HCT116 (cell line): ENCODE measurements around the gene ACACA. TPM values are rescaled to one million over a fixed set of nuclear protein-coding genes. Genes with fewer than 3 reads are reported as not detected.
A peak's percentile ranks its signal among the peaks of the same experiment; 100 is the strongest.

ENCODE experiments used
- ATAC-seq: fragments of 200-7000 bp; cut with Tn5 transposase; 2 replicates; pipeline ENCODE4 v1.9.1; 2020; ENCODE audit warnings: mild to moderate bottlenecking, moderate library complexity
- BruUV-seq: library from RNA; stranded (reverse); fragments of 400-500 nt; replicated peaks from 2 replicates; lab custom pipeline; 2021; lab: Mats Ljungman, UMichigan
- CTCF ChIA-PET: fragments of 300-600 bp; sonication (Branson Sonifier 250); formaldehyde crosslinking; loops from one replicate; lab custom pipeline; 2021; ENCODE audit warnings: antibody characterized with exemption; lab: Charles Lee
- POLR2A ChIA-PET: fragments of 300-600, 350-600 bp; sonication (Branson Sonifier 250); formaldehyde crosslinking; loops from one replicate; lab custom pipeline; 2021; ENCODE audit warnings: antibody characterized with exemption; lab: Charles Lee
- RAD21 ChIA-PET, 2 experiments: fragments of 300-600 bp; sonication (Branson Sonifier 250); formaldehyde crosslinking; loops; one replicate each; lab custom pipeline; 2023; ENCODE audit warnings: low total read pairs in 2 of 2; ENCODE audit not compliant: uncharacterized antibody in 2 of 2, unreplicated experiment in 2 of 2, low non-redundant PET in 1 of 2; lab: Charles Lee
- DNase-seq: peaks from one replicate; pipeline ENCODE4 v3.0.0-alpha.2; 2010; ENCODE audit warnings: low read depth, low spot score
- H2AFZ ChIP-seq: fragments of 200-600 bp; shearing (Covaris generic), sonication (generic); 2 replicates; pipeline ENCODE4 v1.6.1; 2017; ENCODE audit warnings: low read depth, mixed run types, mixed read lengths, antibody characterized with exemption, low read length; ENCODE audit not compliant: poor library complexity, severe bottlenecking
- H3K27ac ChIP-seq: 2 replicates; pipeline ENCODE4 v1.5.1; 2012; ENCODE audit warnings: low read depth, low read length
- H3K27me3 ChIP-seq: fragments of 200-600 bp; sonication (generic); 2 replicates; pipeline ENCODE4 v1.6.1; 2016; ENCODE audit warnings: mixed run types, low read length, mixed read lengths; ENCODE audit not compliant: insufficient read depth
- H3K36me3 ChIP-seq, 2 experiments: fragments of 200-500 bp in 1 of 2; fragments of 200-600 bp in 1 of 2; sonication (Bioruptor generic) in 1 of 2; sonication (generic) in 1 of 2; 2 replicates each; pipeline versions ENCODE4 v1.5.1 to v1.6.1; 2014 to 2016; ENCODE audit warnings: low read length in 2 of 2, inconsistent platforms in 1 of 2, mixed read lengths in 1 of 2, mixed run types in 1 of 2; ENCODE audit not compliant: insufficient read depth in 2 of 2, control insufficient read depth in 1 of 2
- H3K4me1 ChIP-seq, 2 experiments: fragments of 200-600 bp in 1 of 2; sonication (generic) in 1 of 2; 2 replicates each; pipeline versions ENCODE4 v1.5.1 to v1.6.1; 2012 to 2017; ENCODE audit warnings: low read length in 2 of 2, inconsistent platforms in 1 of 2, mild to moderate bottlenecking in 1 of 2, mixed read lengths in 1 of 2, mixed run types in 1 of 2, moderate library complexity in 1 of 2; ENCODE audit not compliant: insufficient read depth in 2 of 2, control insufficient read depth in 1 of 2
- H3K4me2 ChIP-seq: fragments of 200-600 bp; sonication (generic); 2 replicates; pipeline ENCODE4 v1.6.1; 2017; ENCODE audit warnings: mixed run types, low read length, mixed read lengths
- H3K4me3 ChIP-seq, 2 experiments: fragments of 200-600 bp in 1 of 2; sonication (generic) in 1 of 2; replicated peaks in 1 of 2; 2 replicates each; pipeline ENCODE4 v1.5.1; 2011 to 2016; ENCODE audit warnings: low read length in 2 of 2, control low read depth in 1 of 2, low read depth in 1 of 2, mild to moderate bottlenecking in 1 of 2, mixed read lengths in 1 of 2, mixed run types in 1 of 2
- H3K79me2 ChIP-seq: fragments of 200-600 bp; sonication (generic); 2 replicates; pipeline ENCODE4 v1.6.1; 2017; ENCODE audit warnings: mild to moderate bottlenecking, mixed run types, low read length, moderate library complexity, mixed read lengths; ENCODE audit not compliant: insufficient read depth
- H3K9ac ChIP-seq: fragments of 200-600 bp; sonication (generic); 2 replicates; pipeline ENCODE4 v1.6.1; 2016; ENCODE audit warnings: low read length, mixed read lengths
- H3K9me2 ChIP-seq: fragments of 200-600 bp; sonication (generic), shearing (Covaris generic); 2 replicates; pipeline ENCODE4 v1.6.1; 2017; ENCODE audit warnings: mixed run types, mild to moderate bottlenecking, moderate library complexity; ENCODE audit not compliant: insufficient read depth
- H3K9me3 ChIP-seq, 2 experiments: fragments of 200-500 bp in 1 of 2; fragments of 200-600 bp in 1 of 2; sonication (Bioruptor generic) in 1 of 2; sonication (generic) in 1 of 2; 2 replicates each; pipeline ENCODE4 v1.6.1; 2014 to 2017; ENCODE audit warnings: low read length in 2 of 2, mixed read lengths in 2 of 2, inconsistent platforms in 1 of 2, low read depth in 1 of 2, mild to moderate bottlenecking in 1 of 2, mixed run types in 1 of 2, moderate library complexity in 1 of 2; ENCODE audit not compliant: control insufficient read depth in 1 of 2, insufficient read depth in 1 of 2
- H4K20me1 ChIP-seq: fragments of 200-600 bp; sonication (generic), shearing (Covaris generic); 2 replicates; pipeline ENCODE4 v1.6.1; 2017; ENCODE audit warnings: mixed run types, mild to moderate bottlenecking, moderate library complexity; ENCODE audit not compliant: insufficient read depth
- CEBPB ChIP-seq: IDR thresholded peaks from 2 replicates; pipeline ENCODE4 v1.6.1; 2012; ENCODE audit warnings: low read depth
- EGR1 ChIP-seq: IDR thresholded peaks from 2 replicates; pipeline ENCODE4 v1.6.1; 2012; ENCODE audit warnings: low read depth
- ELF1 ChIP-seq: IDR thresholded peaks from 2 replicates; pipeline ENCODE4 v1.6.1; 2012; ENCODE audit warnings: low read depth, borderline replicate concordance
- EZH2 ChIP-seq: fragments of 200-600 bp; sonication (generic); IDR thresholded peaks from 2 replicates; pipeline ENCODE4 v1.6.1; 2017; ENCODE audit warnings: antibody characterized with exemption, mixed run types
- EZH2phosphoT487 ChIP-seq: fragments of 200-600 bp; IDR thresholded peaks from 2 replicates; pipeline ENCODE4 v1.6.1; 2018; ENCODE audit warnings: antibody characterized with exemption, borderline replicate concordance
- FOSL1 ChIP-seq: IDR thresholded peaks from 2 replicates; pipeline ENCODE4 v1.6.1; 2012; ENCODE audit warnings: low read depth
- JUND ChIP-seq: IDR thresholded peaks from 2 replicates; pipeline ENCODE4 v1.6.1; 2012
- POLR2A ChIP-seq: IDR thresholded peaks from 2 replicates; pipeline ENCODE4 v1.7.0; 2011; ENCODE audit warnings: borderline replicate concordance; ENCODE audit not compliant: insufficient read depth, insufficient read length; ENCODE audit errors: extremely low read depth
- POLR2AphosphoS5 ChIP-seq: IDR thresholded peaks from 2 replicates; pipeline ENCODE4 v1.6.1; 2011; ENCODE audit warnings: mild to moderate bottlenecking, low read depth, low read length, moderate library complexity
- RAD21 ChIP-seq: IDR thresholded peaks from 2 replicates; pipeline ENCODE4 v1.6.1; 2012; ENCODE audit warnings: low read depth, mild to moderate bottlenecking
- SP1 ChIP-seq: IDR thresholded peaks from 2 replicates; pipeline ENCODE4 v1.6.1; 2012; ENCODE audit warnings: low read depth
- SRF ChIP-seq: IDR thresholded peaks from 2 replicates; pipeline ENCODE4 v1.6.1; 2012; ENCODE audit warnings: low read depth
- ZFX ChIP-seq: fragments of 450-650 bp; IDR thresholded peaks from 2 replicates; pipeline ENCODE4 v1.6.1; 2017
- ZNF274 ChIP-seq: fragments of 200-500 bp; sonication (Bioruptor generic); IDR thresholded peaks from 2 replicates; pipeline ENCODE4 v1.6.1; 2014; ENCODE audit warnings: mild to moderate bottlenecking, low read depth, low read length, inconsistent platforms
- intact Hi-C: fragments of 100-400 bp; cut with micrococcal nuclease; formaldehyde crosslinking; loops from 2 replicates; pipeline ENCODE4 v1.10.0; 2022
- total RNA-seq: library from RNA; stranded (reverse); gene quantifications from one replicate; pipeline ENCODE4 v1.2.1, GENCODE V29; 2021; ENCODE audit not compliant: unreplicated experiment
- TF ChIP-seq, protein P1 (sequence below): IDR thresholded peaks from 2 replicates; pipeline ENCODE4 v1.6.1; 2012; ENCODE audit warnings: low read depth
- TF ChIP-seq, protein P2 (sequence below): IDR thresholded peaks from 2 replicates; pipeline ENCODE4 v1.6.1; 2012
- TF ChIP-seq, protein P3 (sequence below): IDR thresholded peaks from 2 replicates; pipeline ENCODE4 v1.6.1; 2012
- TF ChIP-seq, protein P4 (sequence below): IDR thresholded peaks from 2 replicates; pipeline ENCODE4 v1.6.1; 2011; ENCODE audit warnings: mild to moderate bottlenecking, low read length, moderate library complexity; ENCODE audit not compliant: insufficient replicate concordance; ENCODE audit errors: extremely low read depth

ACACA gene
- total RNA-seq, 1 experiment from 2014 or later: 161 TPM

DNA sequence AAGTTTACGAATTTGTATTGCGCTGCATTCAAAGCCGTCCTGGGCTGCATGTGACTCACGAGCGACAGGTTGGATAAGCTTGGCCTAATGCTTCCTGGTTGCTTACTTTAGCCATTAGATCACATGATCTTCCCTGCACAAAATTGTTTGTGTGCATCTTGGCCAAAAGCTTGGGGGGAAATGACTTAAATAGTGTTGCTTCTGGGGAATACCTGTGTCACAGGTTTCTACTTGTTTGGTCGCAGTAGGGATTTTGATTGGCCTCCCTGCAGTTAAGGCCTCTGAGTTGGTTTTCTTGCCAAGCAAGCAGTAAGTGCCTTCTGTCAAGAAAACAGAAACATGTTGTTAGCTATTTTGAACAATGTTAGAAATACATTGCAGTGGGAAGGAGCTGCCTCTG, 43.5 kb upstream of the ACACA start (continued):
- TF ChIP-seq, protein P1, sequence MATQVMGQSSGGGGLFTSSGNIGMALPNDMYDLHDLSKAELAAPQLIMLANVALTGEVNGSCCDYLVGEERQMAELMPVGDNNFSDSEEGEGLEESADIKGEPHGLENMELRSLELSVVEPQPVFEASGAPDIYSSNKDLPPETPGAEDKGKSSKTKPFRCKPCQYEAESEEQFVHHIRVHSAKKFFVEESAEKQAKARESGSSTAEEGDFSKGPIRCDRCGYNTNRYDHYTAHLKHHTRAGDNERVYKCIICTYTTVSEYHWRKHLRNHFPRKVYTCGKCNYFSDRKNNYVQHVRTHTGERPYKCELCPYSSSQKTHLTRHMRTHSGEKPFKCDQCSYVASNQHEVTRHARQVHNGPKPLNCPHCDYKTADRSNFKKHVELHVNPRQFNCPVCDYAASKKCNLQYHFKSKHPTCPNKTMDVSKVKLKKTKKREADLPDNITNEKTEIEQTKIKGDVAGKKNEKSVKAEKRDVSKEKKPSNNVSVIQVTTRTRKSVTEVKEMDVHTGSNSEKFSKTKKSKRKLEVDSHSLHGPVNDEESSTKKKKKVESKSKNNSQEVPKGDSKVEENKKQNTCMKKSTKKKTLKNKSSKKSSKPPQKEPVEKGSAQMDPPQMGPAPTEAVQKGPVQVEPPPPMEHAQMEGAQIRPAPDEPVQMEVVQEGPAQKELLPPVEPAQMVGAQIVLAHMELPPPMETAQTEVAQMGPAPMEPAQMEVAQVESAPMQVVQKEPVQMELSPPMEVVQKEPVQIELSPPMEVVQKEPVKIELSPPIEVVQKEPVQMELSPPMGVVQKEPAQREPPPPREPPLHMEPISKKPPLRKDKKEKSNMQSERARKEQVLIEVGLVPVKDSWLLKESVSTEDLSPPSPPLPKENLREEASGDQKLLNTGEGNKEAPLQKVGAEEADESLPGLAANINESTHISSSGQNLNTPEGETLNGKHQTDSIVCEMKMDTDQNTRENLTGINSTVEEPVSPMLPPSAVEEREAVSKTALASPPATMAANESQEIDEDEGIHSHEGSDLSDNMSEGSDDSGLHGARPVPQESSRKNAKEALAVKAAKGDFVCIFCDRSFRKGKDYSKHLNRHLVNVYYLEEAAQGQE: no peak
- TF ChIP-seq JUND (no peak), POLR2A (no peak), POLR2AphosphoS5 (no peak)

DNA sequence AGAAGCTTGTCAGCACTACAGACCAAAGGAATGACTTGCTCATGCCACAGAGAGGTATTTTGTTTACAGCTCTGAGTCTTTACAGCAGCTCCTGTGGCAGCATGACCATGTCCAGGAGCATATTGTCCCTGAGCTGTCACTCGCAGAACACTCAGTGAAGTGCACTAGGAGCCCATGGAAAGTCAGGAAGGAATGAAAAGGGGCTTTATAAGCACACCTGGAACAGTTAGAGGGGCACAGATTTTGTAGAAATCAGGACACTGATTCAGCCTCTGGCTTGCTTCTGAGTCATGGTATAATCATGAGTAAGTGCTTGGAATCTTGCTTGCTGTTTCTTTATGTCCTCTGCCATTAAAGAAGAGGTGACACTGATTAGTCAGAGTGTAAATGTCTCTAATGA, 41.0 kb upstream of the ACACA start:
- Histone ChIP-seq H3K36me3 (peaks cover 4 to 9% of the 10 kb centered on the region in 2 experiments; a peak in 2 of 4 replicates), H2AFZ (no peak overlapping the region), H4K20me1 (no peaks in the 10 kb centered on the region), H3K79me2 (no peaks in the 10 kb centered on the region), H3K4me1 (peaks cover 34 to 37% of the 10 kb centered on the region in 2 experiments), H3K9ac (peak overlapping the region; percentile 21; the same call in 1 of the 2 replicates), H3K27ac (peak overlapping the region; percentile 45; the same call in 1 of the 2 replicates), H3K9me3 (no peaks in the 10 kb centered on the region), H3K9me2 (no peaks in the 10 kb centered on the region), H3K4me3 (no peak overlapping the region; a peak in 1 of 4 replicates), H3K4me2 (peak overlapping the region; percentile 63), H3K27me3 (no peaks in the 10 kb centered on the region)
- ATAC-seq (peak; percentile 86), DNase-seq (peak; percentile 50)
- ChIA-PET CTCF (interaction anchor here (1.2 kb wide), 1 partner anchor 9 kb away, joined by 7 read pairs; no protein-coding TSS in a partner anchor), POLR2A (no interaction called here), RAD21 (no interaction called here)
- intact Hi-C loops: no loop called here
- BruUV-seq: no TSS peak
- TF ChIP-seq EGR1: no peak
- TF ChIP-seq ZFX: no peak
- TF ChIP-seq EZH2: no peak
- TF ChIP-seq SRF: no peak
- peak; percentile 63; the same call in 1 of the 2 replicates for TF ChIP-seq SP1
- peak; percentile 86 for TF ChIP-seq JUND
- TF ChIP-seq FOSL1: peak; percentile 88
- no peak for TF ChIP-seq POLR2AphosphoS5
- TF ChIP-seq EZH2phosphoT487: no peak
- TF ChIP-seq POLR2A: no peak
- no peak for TF ChIP-seq ZNF274
- no peak for TF ChIP-seq RAD21
- 0 out of 2 replicates have a peak, but pooled peaks have one; percentile 38 for TF ChIP-seq CEBPB
- TF ChIP-seq, protein P2, sequence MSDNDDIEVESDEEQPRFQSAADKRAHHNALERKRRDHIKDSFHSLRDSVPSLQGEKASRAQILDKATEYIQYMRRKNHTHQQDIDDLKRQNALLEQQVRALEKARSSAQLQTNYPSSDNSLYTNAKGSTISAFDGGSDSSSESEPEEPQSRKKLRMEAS: no peak
- TF ChIP-seq ELF1: no peak
- TF ChIP-seq, protein P3, sequence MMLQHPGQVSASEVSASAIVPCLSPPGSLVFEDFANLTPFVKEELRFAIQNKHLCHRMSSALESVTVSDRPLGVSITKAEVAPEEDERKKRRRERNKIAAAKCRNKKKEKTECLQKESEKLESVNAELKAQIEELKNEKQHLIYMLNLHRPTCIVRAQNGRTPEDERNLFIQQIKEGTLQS: no peak
- TF ChIP-seq, protein P4, sequence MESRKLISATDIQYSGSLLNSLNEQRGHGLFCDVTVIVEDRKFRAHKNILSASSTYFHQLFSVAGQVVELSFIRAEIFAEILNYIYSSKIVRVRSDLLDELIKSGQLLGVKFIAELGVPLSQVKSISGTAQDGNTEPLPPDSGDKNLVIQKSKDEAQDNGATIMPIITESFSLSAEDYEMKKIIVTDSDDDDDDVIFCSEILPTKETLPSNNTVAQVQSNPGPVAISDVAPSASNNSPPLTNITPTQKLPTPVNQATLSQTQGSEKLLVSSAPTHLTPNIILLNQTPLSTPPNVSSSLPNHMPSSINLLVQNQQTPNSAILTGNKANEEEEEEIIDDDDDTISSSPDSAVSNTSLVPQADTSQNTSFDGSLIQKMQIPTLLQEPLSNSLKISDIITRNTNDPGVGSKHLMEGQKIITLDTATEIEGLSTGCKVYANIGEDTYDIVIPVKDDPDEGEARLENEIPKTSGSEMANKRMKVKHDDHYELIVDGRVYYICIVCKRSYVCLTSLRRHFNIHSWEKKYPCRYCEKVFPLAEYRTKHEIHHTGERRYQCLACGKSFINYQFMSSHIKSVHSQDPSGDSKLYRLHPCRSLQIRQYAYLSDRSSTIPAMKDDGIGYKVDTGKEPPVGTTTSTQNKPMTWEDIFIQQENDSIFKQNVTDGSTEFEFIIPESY: no peak
